HepG2 (cell line): Measurements from ENCODE around the gene RABEP1. TPM values are rescaled to one million over a fixed set of nuclear protein-coding genes. Genes with fewer than 3 reads are reported as not detected.

Experiments
- CC2D1A ChIP-seq: sonication (generic); formaldehyde crosslinking; IDR thresholded peaks from 2 replicates; pipeline ENCODE4 v1.8.1; 2023; ENCODE audit warnings: mild to moderate bottlenecking, missing genetic modification reagents
- IRF2 ChIP-seq: IDR thresholded peaks from 2 replicates; pipeline ENCODE4 v1.6.1; 2018; ENCODE audit warnings: missing genetic modification reagents, missing compliant biosample characterization
- POGK ChIP-seq: sonication (generic); formaldehyde crosslinking; conservative IDR thresholded peaks from 2 replicates; pipeline ENCODE4 v1.8.0; 2022; ENCODE audit warnings: mild to moderate bottlenecking, moderate library complexity, missing genetic modification reagents
- ZBTB40 ChIP-seq, 2 experiments: fragments of 450-650 bp in 1 of 2; sonication (generic) in 1 of 2; formaldehyde crosslinking in 1 of 2; IDR thresholded peaks; 2 replicates each; pipeline versions ENCODE4 v1.6.1 to v1.8.0; 2016 to 2022; ENCODE audit warnings: antibody characterized with exemption in 1 of 2, mild to moderate bottlenecking in 1 of 2, missing genetic modification reagents in 1 of 2
- ZFP41 ChIP-seq: sonication (generic); formaldehyde crosslinking; IDR thresholded peaks from 2 replicates; pipeline ENCODE4 v1.4.0; 2020; ENCODE audit warnings: mild to moderate bottlenecking, missing genetic modification reagents, borderline replicate concordance
- ZNF775 ChIP-seq: sonication (generic); formaldehyde crosslinking; IDR thresholded peaks from 2 replicates; pipeline ENCODE4 v1.4.0; 2020; ENCODE audit warnings: missing genetic modification reagents, mild to moderate bottlenecking, moderate library complexity, borderline replicate concordance
- ZNF781 ChIP-seq: sonication (generic); formaldehyde crosslinking; IDR thresholded peaks from 2 replicates; pipeline ENCODE4 v1.5.1; 2020; ENCODE audit warnings: borderline replicate concordance, mild to moderate bottlenecking, missing genetic modification reagents; ENCODE audit errors: not compliant biosample characterization
- polyA plus RNA-seq, 8 experiments: library from polyadenylated mRNA; depleted of rRNA in 3 of 8; stranded (reverse) in 7 of 8; unstranded in 1 of 8; fragments of >200 nt; fragmentation: Illumina TruSeq in 4 of 8; extraction: Trizol in 4 of 8; gene quantifications; 2 replicates each; pipeline versions ENCODE4 v1.2.1 to v1.2.3, GENCODE V29; 2011 to 2016; ENCODE audit warnings: low read depth in 4 of 8, missing spikeins in 1 of 8, mixed read lengths in 1 of 8; ENCODE audit not compliant: insufficient read depth in 1 of 8
- total RNA-seq, 5 experiments: library from RNA; depleted of rRNA; stranded (reverse); fragments of >200 nt; fragmentation: Illumina TruSeq; extraction: Trizol; gene quantifications; 2 replicates each; pipeline ENCODE4 v1.2.3, GENCODE V29; 2016; ENCODE audit warnings: low read depth in 1 of 5
- TF ChIP-seq, protein P1 (sequence below): sonication (generic); formaldehyde crosslinking; conservative IDR thresholded peaks from 2 replicates; pipeline ENCODE4 v1.8.0; 2022; ENCODE audit warnings: low read depth, missing genetic modification reagents
- TF ChIP-seq, protein P2 (sequence below): IDR thresholded peaks from 2 replicates; pipeline ENCODE4 v1.6.1; 2016; ENCODE audit warnings: low read depth
- TF ChIP-seq, protein P3 (sequence below): sonication (generic); formaldehyde crosslinking; IDR thresholded peaks from 2 replicates; pipeline ENCODE4 v1.5.1; 2020; ENCODE audit warnings: missing genetic modification reagents, mild to moderate bottlenecking, borderline replicate concordance

The RABEP1 gene
- total and polyA plus RNA-seq, 2 of the 13 experiments (the other 11 are each of a cell fraction or from before 2014, with no cell fraction given): 13.7 to 41.5 TPM

- no peak for TF ChIP-seq ZBTB40 (IDR thresholded peaks at IDR 0.05)
- TF ChIP-seq ZBTB40 (CRISPR knock-in tag; IDR thresholded peaks at IDR 0.05): no peak
- peak; percentile 40 for TF ChIP-seq ZNF781 (CRISPR knock-in tag)
- TF ChIP-seq, protein P1, sequence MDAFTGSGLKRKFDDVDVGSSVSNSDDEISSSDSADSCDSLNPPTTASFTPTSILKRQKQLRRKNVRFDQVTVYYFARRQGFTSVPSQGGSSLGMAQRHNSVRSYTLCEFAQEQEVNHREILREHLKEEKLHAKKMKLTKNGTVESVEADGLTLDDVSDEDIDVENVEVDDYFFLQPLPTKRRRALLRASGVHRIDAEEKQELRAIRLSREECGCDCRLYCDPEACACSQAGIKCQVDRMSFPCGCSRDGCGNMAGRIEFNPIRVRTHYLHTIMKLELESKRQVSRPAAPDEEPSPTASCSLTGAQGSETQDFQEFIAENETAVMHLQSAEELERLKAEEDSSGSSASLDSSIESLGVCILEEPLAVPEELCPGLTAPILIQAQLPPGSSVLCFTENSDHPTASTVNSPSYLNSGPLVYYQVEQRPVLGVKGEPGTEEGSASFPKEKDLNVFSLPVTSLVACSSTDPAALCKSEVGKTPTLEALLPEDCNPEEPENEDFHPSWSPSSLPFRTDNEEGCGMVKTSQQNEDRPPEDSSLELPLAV (CRISPR knock-in tag): no peak
- TF ChIP-seq IRF2 (CRISPR knock-in tag): peak; percentile 25; the same call in 1 of the 2 replicates
- no peak for TF ChIP-seq CC2D1A
- no peak; the same call in 1 of the 2 replicates for TF ChIP-seq POGK (CRISPR knock-in tag)
- no peak for TF ChIP-seq ZFP41 (CRISPR knock-in tag)
- TF ChIP-seq, protein P2, sequence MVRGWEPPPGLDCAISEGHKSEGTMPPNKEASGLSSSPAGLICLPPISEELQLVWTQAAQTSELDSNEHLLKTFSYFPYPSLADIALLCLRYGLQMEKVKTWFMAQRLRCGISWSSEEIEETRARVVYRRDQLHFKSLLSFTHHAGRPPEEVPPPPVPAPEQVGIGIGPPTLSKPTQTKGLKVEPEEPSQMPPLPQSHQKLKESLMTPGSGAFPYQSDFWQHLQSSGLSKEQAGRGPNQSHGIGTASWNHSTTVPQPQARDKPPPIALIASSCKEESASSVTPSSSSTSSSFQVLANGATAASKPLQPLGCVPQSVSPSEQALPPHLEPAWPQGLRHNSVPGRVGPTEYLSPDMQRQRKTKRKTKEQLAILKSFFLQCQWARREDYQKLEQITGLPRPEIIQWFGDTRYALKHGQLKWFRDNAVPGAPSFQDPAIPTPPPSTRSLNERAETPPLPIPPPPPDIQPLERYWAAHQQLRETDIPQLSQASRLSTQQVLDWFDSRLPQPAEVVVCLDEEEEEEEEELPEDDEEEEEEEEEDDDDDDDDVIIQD (CRISPR knock-in tag): peak; percentile 18; the same call in 1 of the 2 replicates
- TF ChIP-seq, protein P3, sequence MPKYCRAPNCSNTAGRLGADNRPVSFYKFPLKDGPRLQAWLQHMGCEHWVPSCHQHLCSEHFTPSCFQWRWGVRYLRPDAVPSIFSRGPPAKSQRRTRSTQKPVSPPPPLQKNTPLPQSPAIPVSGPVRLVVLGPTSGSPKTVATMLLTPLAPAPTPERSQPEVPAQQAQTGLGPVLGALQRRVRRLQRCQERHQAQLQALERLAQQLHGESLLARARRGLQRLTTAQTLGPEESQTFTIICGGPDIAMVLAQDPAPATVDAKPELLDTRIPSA (CRISPR knock-in tag): no peak
- TF ChIP-seq ZNF775 (CRISPR knock-in tag): no peak
These were observed 137.4 kb downstream of the RABEP1 start, which contains the start of gene NUP88 (continued) for GRCh38 chr17:5419356-5419958.
